NCI-H187 treated with DMSO at 0.1 percent for 48 hours (cell line): ENCODE measurements around the gene ZP1.

ENCODE experiments used
- DNase-seq: peaks from one replicate; lab custom pipeline; 2025; lab: John Stamatoyannopoulos, UW

The ZP1 gene

GRCh38 chr11:60859616-60860250 lies 7.6 kb upstream of the ZP1 start:
- no peak for DNase-seq

- DNase-seq = no peak
Measured at GRCh38 chr11:60860943-60861342, 6.4 kb upstream of the ZP1 start.

- no peak for DNase-seq
Measured at GRCh38 chr11:60862171-60862570, 5.2 kb upstream of the ZP1 start.

GRCh38 chr11:60863550-60864521 lies 3.5 kb upstream of the ZP1 start:
- no peak for DNase-seq

GRCh38 chr11:60864856-60865513 lies 2.4 kb upstream of the ZP1 start:
- no peak for DNase-seq

GRCh38 chr11:60867871-60868681 lies 734 bp downstream of the ZP1 start:
- no peak for DNase-seq

GRCh38 chr11:60868682-60869450 lies 1.5 kb downstream of the ZP1 start:
- no peak for DNase-seq

GRCh38 chr11:60869451-60869825 lies 2.1 kb downstream of the ZP1 start:
- no peak for DNase-seq

GRCh38 chr11:60870276-60870675 lies 2.9 kb downstream of the ZP1 start:
- DNase-seq = no peak

- no peak for DNase-seq
Measured at GRCh38 chr11:60870733-60871377, 3.5 kb downstream of the ZP1 start.

- DNase-seq = no peak
Measured at GRCh38 chr11:60871378-60872061, 4.2 kb downstream of the ZP1 start.

- no peak for DNase-seq
Measured at GRCh38 chr11:60872124-60872960, 5.0 kb downstream of the ZP1 start.

GRCh38 chr11:60872961-60873524 lies 5.7 kb downstream of the ZP1 start:
- DNase-seq = no peak

GRCh38 chr11:60873533-60873932 lies 6.2 kb downstream of the ZP1 start:
- no peak for DNase-seq

GRCh38 chr11:60874421-60875365 lies 7.4 kb downstream of the ZP1 start:
- DNase-seq = no peak

- no peak for DNase-seq
Measured at GRCh38 chr11:60875366-60876167, 8.2 kb downstream of the ZP1 start.

GRCh38 chr11:60876168-60876485 lies 8.8 kb downstream of the ZP1 start:
- DNase-seq = no peak
